DOHH2 (cell line): ENCODE data around the gene HIF1AN.

ENCODE experiments used
- EZH2phosphoT487 ChIP-seq: fragments of 200-600 bp; sonication (generic); IDR thresholded peaks from 2 replicates; pipeline ENCODE4 v1.6.1; 2017; ENCODE audit warnings: borderline replicate concordance, mild to moderate bottlenecking, antibody characterized with exemption, low read length, moderate library complexity, mixed read lengths
- TF ChIP-seq, protein P1 (sequence below): fragments of 200-600 bp; sonication (generic); IDR thresholded peaks from one replicate; pipeline ENCODE4 v1.5.1; 2014; ENCODE audit warnings: antibody characterized with exemption, mild to moderate bottlenecking, low read depth, low read length; ENCODE audit not compliant: poor library complexity, severe bottlenecking

GRCh38 chr10:100519311-100520051 is 16.3 kb upstream of the HIF1AN start, which contains the start of gene SEC31B:
- TF ChIP-seq, protein P1, sequence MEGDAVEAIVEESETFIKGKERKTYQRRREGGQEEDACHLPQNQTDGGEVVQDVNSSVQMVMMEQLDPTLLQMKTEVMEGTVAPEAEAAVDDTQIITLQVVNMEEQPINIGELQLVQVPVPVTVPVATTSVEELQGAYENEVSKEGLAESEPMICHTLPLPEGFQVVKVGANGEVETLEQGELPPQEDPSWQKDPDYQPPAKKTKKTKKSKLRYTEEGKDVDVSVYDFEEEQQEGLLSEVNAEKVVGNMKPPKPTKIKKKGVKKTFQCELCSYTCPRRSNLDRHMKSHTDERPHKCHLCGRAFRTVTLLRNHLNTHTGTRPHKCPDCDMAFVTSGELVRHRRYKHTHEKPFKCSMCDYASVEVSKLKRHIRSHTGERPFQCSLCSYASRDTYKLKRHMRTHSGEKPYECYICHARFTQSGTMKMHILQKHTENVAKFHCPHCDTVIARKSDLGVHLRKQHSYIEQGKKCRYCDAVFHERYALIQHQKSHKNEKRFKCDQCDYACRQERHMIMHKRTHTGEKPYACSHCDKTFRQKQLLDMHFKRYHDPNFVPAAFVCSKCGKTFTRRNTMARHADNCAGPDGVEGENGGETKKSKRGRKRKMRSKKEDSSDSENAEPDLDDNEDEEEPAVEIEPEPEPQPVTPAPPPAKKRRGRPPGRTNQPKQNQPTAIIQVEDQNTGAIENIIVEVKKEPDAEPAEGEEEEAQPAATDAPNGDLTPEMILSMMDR = no peak
- TF ChIP-seq EZH2phosphoT487 = no peak
